ENCODE measurements around the gene CCDC13.

CCDC13 gene

DNA sequence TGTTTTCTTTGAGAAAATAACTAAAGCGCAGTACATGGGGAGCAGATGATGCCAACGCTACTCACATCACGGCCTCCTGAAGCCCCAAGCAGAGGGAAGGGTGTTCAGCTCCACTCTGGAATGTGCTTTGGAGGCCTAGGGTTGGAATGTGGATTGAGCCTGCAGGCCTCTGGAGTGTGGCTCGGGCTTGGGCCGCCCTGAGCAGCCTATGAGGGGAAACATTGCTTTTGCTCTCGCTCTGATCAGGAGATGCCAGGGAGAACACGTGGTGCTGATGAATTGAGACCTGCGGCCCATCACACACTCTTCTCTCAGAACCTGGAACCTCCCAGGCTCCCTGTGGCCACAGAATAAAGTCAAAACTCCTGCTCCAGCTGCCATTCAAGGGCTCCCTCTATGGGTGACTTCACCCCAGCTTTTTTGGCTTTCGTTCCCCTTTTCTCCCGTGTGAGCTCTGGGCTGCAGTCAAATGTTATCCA is 23.3 kb downstream of the CCDC13 start:
- Histone ChIP-seq H3K4me1 (ENCODE audit: insufficient read depth, low read length) (no peaks in the 10 kb centered on the region; the same call in 1 of the 2 replicates), H3K4me3 (ENCODE audit: low read length) (no peak overlapping the region), H3K27me3 (ENCODE audit: insufficient read depth, low read length) (no peaks in the 10 kb centered on the region), H3K9me3 (ENCODE audit: insufficient read depth, low read depth, low read length) (no peaks in the 10 kb centered on the region), H3K27ac (ENCODE audit: low read length) (no peak overlapping the region), H3K36me3 (ENCODE audit: insufficient read depth, low read depth, low read length) (no peaks in the 10 kb centered on the region), H3K9ac (ENCODE audit: low read depth, low read length) (no peak overlapping the region)

DNA sequence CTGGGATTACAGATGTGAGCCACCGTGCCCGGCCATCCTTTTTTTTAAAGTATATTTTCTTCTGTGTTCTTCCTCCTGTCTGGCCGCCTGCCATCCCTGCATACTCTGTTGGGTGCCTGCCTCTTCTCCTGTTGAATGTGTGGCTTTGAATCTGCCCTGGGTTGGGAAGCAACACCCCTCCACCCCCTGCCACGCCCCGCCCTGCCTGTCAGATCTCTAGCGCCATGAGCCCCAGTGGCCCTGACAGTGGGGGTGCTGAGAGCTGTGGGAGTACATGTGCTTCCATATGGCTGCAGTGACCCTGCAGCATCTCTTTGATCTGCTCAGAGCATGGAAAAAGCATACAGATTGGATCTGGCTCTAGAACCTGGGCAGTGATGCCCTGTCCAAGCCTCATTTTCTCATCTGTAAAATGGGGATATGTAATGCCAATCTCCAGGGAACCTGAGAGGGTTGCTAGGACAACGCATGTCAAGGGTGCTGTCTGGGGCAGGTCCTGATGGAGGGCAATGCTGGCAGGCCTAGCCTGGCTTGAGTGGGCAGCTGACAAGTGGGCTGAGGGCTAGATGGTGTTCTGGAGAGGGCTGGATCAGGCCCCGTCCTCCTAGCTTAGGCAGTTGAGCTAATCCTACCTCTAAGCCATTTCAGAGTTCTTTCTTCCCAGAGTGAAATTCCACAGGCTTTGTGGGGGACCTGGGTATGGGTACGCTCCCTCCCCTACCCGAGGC is 23.9 kb downstream of the CCDC13 start:
- Histone ChIP-seq H3K27ac (ENCODE audit: low read length) (no peak overlapping the region), H3K9me3 (ENCODE audit: insufficient read depth, low read depth, low read length) (no peaks in the 10 kb centered on the region), H3K9ac (ENCODE audit: low read depth, low read length) (no peak overlapping the region), H3K4me3 (ENCODE audit: low read length) (no peak overlapping the region), H3K27me3 (ENCODE audit: insufficient read depth, low read length) (no peaks in the 10 kb centered on the region), H3K36me3 (ENCODE audit: insufficient read depth, low read depth, low read length) (no peaks in the 10 kb centered on the region), H3K4me1 (ENCODE audit: insufficient read depth, low read length) (no peaks in the 10 kb centered on the region; the same call in 1 of the 2 replicates)

DNA sequence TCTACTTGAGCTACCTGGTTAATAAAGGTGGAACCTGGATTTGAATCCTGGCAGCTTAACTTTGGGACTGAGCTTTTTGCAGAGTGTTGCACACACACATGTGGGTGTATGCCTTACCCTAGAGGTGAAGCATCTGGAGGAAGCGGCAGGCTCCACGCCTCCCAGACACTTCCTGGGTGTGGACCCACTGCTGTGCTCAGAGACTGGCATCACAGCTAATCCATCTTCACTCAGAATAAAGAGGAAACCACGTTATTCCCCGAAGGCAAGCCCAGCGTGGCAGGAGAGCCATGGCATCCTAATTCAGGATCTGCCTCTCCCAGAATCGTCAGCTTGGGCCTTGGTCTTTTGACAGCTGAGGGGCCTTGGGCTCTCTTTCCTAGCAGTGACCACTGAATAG is 25.5 kb downstream of the CCDC13 start:
- H3K36me3 ChIP-seq (ENCODE audit: insufficient read depth, low read depth, low read length) = no peaks in the 10 kb centered on the region

DNA sequence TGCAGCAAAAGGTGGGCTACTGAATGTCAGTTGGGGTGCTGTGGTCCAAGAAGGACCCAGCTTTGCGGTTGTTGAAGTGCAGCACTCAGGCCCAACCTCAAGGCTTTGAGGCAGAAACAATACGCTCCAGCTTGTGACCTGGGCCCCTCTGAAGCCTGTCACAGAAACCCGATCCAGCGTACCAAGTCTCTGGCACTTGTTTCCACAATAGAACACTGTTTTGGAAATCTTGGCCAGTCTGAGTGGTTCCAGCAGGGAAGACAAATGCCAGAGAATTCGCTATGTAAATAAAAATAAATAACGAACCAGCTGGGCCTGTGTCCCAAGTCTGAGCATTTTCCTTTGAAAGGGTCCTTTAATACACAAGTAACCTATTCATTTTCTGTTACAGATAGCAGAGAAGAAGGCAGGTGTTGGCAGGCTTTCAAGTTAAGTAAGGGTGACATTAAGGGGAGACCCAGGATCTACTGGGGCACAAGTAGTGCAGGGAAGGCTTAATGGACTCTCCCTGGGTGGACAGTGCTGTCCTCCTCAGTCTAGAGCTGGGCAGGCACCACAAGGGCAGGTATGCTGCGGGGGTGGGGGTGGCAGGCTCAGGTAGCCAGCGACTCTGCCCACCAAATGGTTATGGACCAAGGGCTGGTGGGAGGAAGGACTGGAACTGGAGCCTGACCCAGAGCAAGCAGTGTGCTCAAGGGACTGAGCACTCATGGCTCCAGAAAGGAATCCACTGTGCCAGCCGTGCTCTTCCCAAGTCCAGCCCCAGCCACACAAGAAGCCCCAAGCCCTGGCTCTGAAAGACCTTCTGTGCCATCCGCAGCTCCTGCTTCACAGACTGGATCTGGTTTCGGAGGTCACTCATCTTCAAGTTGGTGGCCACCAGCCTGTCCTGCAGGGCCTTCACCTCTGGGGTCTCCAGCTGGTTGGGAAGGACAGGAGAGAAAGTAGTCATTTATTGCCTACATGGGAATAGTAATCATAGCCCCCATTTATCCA is 26.3 kb downstream of the CCDC13 start:
- Histone ChIP-seq H3K4me1 (ENCODE audit: insufficient read depth, low read length) (no peaks in the 10 kb centered on the region; the same call in 1 of the 2 replicates), H3K9ac (ENCODE audit: low read depth, low read length) (no peak overlapping the region), H3K9me3 (ENCODE audit: insufficient read depth, low read depth, low read length) (no peaks in the 10 kb centered on the region), H3K4me3 (ENCODE audit: low read length) (no peak overlapping the region), H3K36me3 (ENCODE audit: insufficient read depth, low read depth, low read length) (no peaks in the 10 kb centered on the region), H3K27ac (ENCODE audit: low read length) (no peak overlapping the region), H3K27me3 (ENCODE audit: insufficient read depth, low read length) (no peaks in the 10 kb centered on the region)

More for the DNA sequence above, 25.5 kb downstream of the CCDC13 start:
- Histone ChIP-seq H3K9ac (ENCODE audit: low read depth, low read length) (no peak overlapping the region), H3K27me3 (ENCODE audit: insufficient read depth, low read length) (no peaks in the 10 kb centered on the region), H3K4me1 (ENCODE audit: insufficient read depth, low read length) (no peaks in the 10 kb centered on the region; the same call in 1 of the 2 replicates), H3K27ac (ENCODE audit: low read length) (no peak overlapping the region), H3K4me3 (ENCODE audit: low read length) (no peak overlapping the region), H3K9me3 (ENCODE audit: insufficient read depth, low read depth, low read length) (no peaks in the 10 kb centered on the region)

DNA sequence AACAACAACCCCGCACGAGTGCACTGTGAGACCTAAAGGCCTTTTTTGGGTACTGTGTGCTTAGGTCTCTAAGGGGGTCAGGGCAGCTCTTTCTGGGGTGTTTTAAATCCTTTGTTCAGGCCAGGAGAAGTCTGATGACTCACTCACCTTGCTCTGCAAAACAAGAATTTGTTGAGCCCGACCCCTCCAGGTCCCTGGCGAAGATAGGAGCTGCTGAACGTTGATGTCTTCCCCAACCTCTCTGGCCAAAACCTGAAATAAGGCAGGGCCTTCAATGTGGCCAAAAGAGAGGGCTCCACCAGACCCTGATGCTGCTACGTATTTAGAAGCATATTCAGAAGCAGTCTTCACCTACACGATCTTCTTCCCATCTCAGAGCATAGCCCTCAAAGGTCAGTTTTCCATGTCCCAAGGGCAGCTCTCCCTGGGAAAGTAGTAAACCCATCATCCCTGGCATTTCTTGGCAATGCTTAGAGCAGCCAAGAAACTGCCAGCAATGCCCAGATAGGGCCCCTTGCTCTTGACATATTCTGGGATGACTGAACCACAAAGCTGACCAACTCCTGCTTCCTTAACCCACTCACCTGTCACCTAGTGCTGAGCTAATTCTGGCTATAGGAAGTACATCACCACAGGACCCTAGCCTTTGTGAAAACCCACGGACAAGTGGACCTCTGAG is 27.1 kb downstream of the CCDC13 start:
- Histone ChIP-seq H3K9ac (ENCODE audit: low read depth, low read length) (no peak overlapping the region), H3K4me3 (ENCODE audit: low read length) (no peak overlapping the region), H3K36me3 (ENCODE audit: insufficient read depth, low read depth, low read length) (no peaks in the 10 kb centered on the region), H3K9me3 (ENCODE audit: insufficient read depth, low read depth, low read length) (no peaks in the 10 kb centered on the region), H3K27ac (ENCODE audit: low read length) (no peak overlapping the region), H3K27me3 (ENCODE audit: insufficient read depth, low read length) (no peaks in the 10 kb centered on the region), H3K4me1 (ENCODE audit: insufficient read depth, low read length) (no peaks in the 10 kb centered on the region; the same call in 1 of the 2 replicates)

DNA sequence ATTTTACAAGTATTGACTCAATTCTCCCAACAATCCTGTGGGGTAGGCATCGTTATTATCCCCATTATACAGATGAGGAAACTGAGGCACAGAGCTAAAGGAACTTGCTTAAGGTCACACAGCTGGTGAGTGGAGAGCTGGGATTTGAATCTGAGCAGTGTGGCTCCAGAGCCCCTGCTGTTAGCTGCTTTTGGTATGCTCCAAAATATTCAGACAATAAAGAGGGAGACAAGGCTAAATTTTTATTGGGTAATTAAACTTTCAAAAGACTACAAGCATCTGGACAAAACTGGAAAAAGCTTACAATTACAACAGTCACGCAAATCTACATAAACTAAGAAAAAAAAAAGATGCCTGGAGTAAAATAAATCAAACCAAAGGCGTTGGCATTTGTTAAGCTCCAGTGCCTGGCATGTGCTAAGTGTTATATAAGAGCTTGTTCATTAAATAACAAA is 27.7 kb downstream of the CCDC13 start:
- Histone ChIP-seq H3K9ac (ENCODE audit: low read depth, low read length) (no peak overlapping the region), H3K9me3 (ENCODE audit: insufficient read depth, low read depth, low read length) (no peaks in the 10 kb centered on the region), H3K27me3 (ENCODE audit: insufficient read depth, low read length) (no peaks in the 10 kb centered on the region), H3K4me3 (ENCODE audit: low read length) (no peak overlapping the region), H3K4me1 (ENCODE audit: insufficient read depth, low read length) (no peaks in the 10 kb centered on the region; the same call in 1 of the 2 replicates), H3K36me3 (ENCODE audit: insufficient read depth, low read depth, low read length) (no peaks in the 10 kb centered on the region), H3K27ac (ENCODE audit: low read length) (no peak overlapping the region)

DNA sequence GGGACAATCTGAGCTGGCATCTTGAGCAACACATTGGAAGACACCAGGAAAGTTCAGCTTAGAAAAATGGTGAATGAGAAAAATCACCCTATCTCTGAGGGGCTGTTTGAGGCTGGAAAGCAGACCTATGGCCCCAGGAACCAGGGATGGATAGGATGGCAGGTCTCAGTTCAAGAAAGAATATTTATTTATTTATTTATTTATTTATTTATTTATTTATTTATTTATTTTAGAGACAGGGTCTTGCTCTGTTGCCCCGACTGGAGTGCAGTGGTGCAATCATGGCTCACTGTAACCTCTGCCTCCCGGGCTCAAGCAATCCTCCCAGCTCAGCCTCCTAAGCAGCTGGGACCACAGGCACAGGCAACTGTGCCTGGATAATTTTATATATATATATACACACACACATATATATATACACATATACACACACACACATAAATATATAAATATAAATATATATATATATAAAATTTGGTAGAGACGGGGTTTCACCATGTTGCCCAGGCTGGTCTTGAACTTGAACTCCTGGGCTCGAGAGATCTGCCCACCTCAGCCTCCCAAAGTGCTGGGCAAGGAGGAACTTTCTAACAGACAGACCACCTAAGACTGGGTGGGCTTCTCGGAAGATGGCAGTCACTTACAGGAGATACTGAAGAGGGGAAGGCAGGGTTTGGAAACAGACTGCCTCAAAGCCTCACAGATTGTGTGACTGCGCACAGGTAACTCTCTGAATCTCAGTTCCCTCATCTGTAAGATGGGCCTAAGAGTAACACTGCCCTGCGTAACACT is 29.7 kb downstream of the CCDC13 start:
- Histone ChIP-seq H3K27me3 (ENCODE audit: insufficient read depth, low read length) (no peaks in the 10 kb centered on the region), H3K4me3 (ENCODE audit: low read length) (no peak overlapping the region), H3K4me1 (ENCODE audit: insufficient read depth, low read length) (no peaks in the 10 kb centered on the region; the same call in 1 of the 2 replicates), H3K9me3 (ENCODE audit: insufficient read depth, low read depth, low read length) (no peaks in the 10 kb centered on the region), H3K27ac (ENCODE audit: low read length) (no peak overlapping the region), H3K9ac (ENCODE audit: low read depth, low read length) (no peak overlapping the region), H3K36me3 (ENCODE audit: insufficient read depth, low read depth, low read length) (no peaks in the 10 kb centered on the region)

DNA sequence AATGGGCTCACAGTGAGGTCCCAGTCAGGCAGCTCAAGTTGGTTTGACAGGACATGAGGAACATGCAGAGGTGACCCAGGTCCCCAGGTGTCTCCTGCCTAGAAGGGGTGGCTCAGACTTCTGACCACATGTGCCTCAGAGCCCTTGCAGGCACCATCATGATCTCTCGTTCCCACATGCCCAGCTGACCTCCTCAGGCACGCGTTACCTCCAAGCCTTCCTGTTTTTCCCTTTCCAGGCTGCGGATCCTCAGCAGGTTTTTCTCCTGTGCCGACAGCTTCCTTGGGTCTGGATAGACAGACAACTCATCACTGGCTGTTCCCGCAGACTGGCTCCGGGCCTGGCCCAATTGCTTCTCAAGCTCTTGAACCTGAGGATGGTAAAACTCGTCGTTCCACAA is 30.4 kb downstream of the CCDC13 start:
- Histone ChIP-seq H3K9me3 (ENCODE audit: insufficient read depth, low read depth, low read length) (no peaks in the 10 kb centered on the region), H3K4me3 (ENCODE audit: low read length) (no peak overlapping the region), H3K27ac (ENCODE audit: low read length) (no peak overlapping the region), H3K36me3 (ENCODE audit: insufficient read depth, low read depth, low read length) (no peaks in the 10 kb centered on the region), H3K4me1 (ENCODE audit: insufficient read depth, low read length) (no peaks in the 10 kb centered on the region; the same call in 1 of the 2 replicates), H3K9ac (ENCODE audit: low read depth, low read length) (no peak overlapping the region), H3K27me3 (ENCODE audit: insufficient read depth, low read length) (no peaks in the 10 kb centered on the region)

DNA sequence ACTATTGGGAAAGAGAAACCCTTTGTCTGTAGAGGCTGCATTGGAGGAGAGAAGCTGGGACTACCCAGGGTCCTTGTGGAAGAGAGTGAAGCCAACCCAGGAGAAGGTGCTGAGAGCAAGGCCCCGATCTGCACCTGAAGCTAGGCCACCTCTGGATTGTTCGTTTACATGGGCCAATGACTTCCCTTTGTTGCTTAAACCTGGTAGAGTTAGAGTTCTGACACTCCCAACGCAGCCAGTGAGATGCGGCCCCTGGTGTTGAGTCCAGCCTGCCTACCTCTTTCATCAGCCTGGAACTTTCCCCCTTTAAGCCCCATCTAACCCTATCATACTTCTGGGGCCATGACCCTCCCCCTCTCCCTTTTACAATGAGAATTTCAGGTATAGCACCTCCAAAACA is 30.8 kb downstream of the CCDC13 start:
- Histone ChIP-seq H3K9me3 (ENCODE audit: insufficient read depth, low read depth, low read length) (no peaks in the 10 kb centered on the region), H3K4me1 (ENCODE audit: insufficient read depth, low read length) (no peaks in the 10 kb centered on the region; the same call in 1 of the 2 replicates), H3K27me3 (ENCODE audit: insufficient read depth, low read length) (no peaks in the 10 kb centered on the region), H3K36me3 (ENCODE audit: insufficient read depth, low read depth, low read length) (no peaks in the 10 kb centered on the region), H3K4me3 (ENCODE audit: low read length) (no peak overlapping the region), H3K9ac (ENCODE audit: low read depth, low read length) (no peak overlapping the region), H3K27ac (ENCODE audit: low read length) (no peak overlapping the region)

DNA sequence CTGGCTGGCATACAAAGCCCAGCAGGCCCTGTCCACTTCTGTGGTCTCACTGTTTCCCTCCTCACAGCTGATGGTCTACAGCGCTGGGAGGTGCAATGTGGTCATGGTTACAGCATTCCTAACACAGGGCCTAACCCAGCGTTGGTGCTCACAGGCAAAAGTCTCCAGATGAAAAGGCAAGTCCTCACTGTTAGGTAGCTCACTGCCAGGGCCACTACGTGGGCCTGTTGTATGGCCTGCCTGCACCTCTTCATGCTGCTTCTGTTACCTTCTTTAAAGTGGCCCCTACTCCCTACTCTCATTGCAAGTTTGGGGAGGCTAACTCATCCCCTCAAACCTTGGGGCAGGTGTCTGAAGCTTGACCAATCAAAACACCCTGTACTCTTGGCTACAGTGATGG is 31.3 kb downstream of the CCDC13 start:
- H3K27ac ChIP-seq (ENCODE audit: low read length) = no peak overlapping the region
- H3K4me1 ChIP-seq (ENCODE audit: insufficient read depth, low read length) = no peaks in the 10 kb centered on the region; the same call in 1 of the 2 replicates
- H3K36me3 ChIP-seq (ENCODE audit: insufficient read depth, low read depth, low read length) = no peaks in the 10 kb centered on the region
- H3K9me3 ChIP-seq (ENCODE audit: insufficient read depth, low read depth, low read length) = no peaks in the 10 kb centered on the region
- H3K27me3 ChIP-seq (ENCODE audit: insufficient read depth, low read length) = no peaks in the 10 kb centered on the region
- no peak overlapping the region for H3K4me3 ChIP-seq (ENCODE audit: low read length)
- H3K9ac ChIP-seq (ENCODE audit: low read depth, low read length) = no peak overlapping the region
